ENCODE measurements around the gene LZTR1. TPM values are rescaled to one million over a fixed set of nuclear protein-coding genes. Genes with fewer than 3 reads are reported as not detected.

The LZTR1 gene
- total RNA-seq, 1 experiment from 2014 or later, result 41.0 TPM

DNA sequence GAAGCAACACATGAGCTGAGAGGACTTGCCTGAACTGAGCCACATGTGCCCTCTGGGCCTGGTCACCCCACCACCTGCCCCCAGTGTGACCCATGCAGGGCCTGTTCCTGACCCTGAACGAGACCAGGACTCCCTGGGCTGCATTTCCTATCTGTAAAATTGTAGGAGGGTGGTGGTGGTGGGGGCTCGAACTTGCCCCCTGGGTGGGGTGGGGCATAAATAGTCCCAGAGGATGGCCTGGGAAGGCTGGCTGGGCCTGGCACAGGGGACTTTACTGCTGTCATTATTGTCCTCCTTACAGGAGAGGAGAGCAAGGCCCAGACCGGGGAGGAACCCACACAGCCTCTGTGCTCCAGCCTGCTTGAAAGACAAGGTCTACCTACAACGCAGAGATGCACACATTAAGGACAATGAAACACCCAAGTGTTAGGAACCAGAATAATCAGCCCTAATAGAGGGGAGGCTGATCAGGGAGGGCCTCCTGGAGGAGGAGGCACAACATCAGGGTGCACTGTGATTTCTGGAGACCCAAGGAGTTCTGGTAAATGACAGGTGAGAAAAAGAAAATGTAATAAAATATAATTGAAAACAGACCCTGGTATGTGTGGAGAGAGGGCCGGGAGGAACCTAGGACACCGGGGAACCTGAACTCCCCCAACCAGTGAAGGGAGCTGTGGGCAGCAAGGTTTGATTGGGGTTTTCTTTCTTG lies 17.9 kb upstream of the LZTR1 start:
- DNase-seq (no peak), ATAC-seq (no peak)
- Histone ChIP-seq H3K79me2 (ENCODE audit: low read length) (no peaks in the 10 kb centered on the region), H3K36me3 (ENCODE audit: low read depth, low read length) (no peaks in the 10 kb centered on the region), H3K4me3 (ENCODE audit: low read length) (no peak overlapping the region), H3K9me3 (ENCODE audit: low read length) (no peaks in the 10 kb centered on the region), H3F3A (ENCODE audit: low read length, unreplicated experiment) (no peaks in the 10 kb centered on the region), H4K20me1 (ENCODE audit: low read length) (no peaks in the 10 kb centered on the region), H3K27ac (ENCODE audit: low read length) (no peak overlapping the region), H3K27me3 (ENCODE audit: low read length) (no peaks in the 10 kb centered on the region), H3K9me2 (replicated peaks; ENCODE audit: low read length) (no peaks in the 10 kb centered on the region), H3K4me1 (ENCODE audit: insufficient read depth, low read length) (no peaks in the 10 kb centered on the region), H3K4me2 (ENCODE audit: low read length) (no peak overlapping the region), H3K9ac (ENCODE audit: low read length) (no peak overlapping the region), H2AFZ (ENCODE audit: low read length) (no peak overlapping the region)
- POLR2A ChIA-PET (ENCODE audit: unreplicated experiment), result no interaction called here
- TF ChIP-seq, protein P1, sequence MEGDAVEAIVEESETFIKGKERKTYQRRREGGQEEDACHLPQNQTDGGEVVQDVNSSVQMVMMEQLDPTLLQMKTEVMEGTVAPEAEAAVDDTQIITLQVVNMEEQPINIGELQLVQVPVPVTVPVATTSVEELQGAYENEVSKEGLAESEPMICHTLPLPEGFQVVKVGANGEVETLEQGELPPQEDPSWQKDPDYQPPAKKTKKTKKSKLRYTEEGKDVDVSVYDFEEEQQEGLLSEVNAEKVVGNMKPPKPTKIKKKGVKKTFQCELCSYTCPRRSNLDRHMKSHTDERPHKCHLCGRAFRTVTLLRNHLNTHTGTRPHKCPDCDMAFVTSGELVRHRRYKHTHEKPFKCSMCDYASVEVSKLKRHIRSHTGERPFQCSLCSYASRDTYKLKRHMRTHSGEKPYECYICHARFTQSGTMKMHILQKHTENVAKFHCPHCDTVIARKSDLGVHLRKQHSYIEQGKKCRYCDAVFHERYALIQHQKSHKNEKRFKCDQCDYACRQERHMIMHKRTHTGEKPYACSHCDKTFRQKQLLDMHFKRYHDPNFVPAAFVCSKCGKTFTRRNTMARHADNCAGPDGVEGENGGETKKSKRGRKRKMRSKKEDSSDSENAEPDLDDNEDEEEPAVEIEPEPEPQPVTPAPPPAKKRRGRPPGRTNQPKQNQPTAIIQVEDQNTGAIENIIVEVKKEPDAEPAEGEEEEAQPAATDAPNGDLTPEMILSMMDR (conservative IDR thresholded peaks at IDR 0.05; ENCODE audit: low read depth, low read length), result no peak
- TF ChIP-seq EZH2 (IDR thresholded peaks at IDR 0.05; ENCODE audit: low read length, unreplicated experiment) (no peak), EZH2phosphoT487 (IDR thresholded peaks at IDR 0.05; ENCODE audit: borderline replicate concordance, low read length) (no peak)
- BruUV-seq (replicated peaks), result no TSS peak
- intact Hi-C loops (cut with micrococcal nuclease), result no loop called here
- CTCF ChIA-PET, result interaction anchor here (0.5 kb wide), 1 partner anchor 35 kb away, joined by 3 read pairs; no protein-coding TSS in a partner anchor

DNA sequence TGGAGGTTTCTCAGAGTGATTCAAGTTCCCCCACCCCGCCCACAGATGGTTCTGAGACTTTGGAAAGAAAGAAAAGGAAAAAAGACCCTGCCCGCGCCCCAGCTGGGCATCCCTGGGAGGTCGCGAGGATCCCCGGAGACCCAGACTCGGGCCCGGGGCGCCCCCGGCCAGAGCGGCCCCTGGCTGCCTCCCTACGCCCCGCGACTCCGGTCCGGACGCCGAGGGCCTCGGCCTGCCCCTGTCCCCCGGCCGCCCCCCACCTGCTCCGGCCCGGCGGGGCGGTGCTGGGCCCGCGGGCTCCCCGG lies 17.3 kb upstream of the LZTR1 start:
- H3K4me3 ChIP-seq (ENCODE audit: low read length), result no peak overlapping the region
- POLR2A ChIA-PET (ENCODE audit: unreplicated experiment), result no interaction called here
- CTCF ChIA-PET, result interaction anchor here (0.5 kb wide), 1 partner anchor 36 kb away, joined by 3 read pairs; no protein-coding TSS in a partner anchor

More for the DNA sequence above, 17.3 kb upstream of the LZTR1 start:
- ATAC-seq, result no peak
- Histone ChIP-seq H4K20me1 (ENCODE audit: low read length) (no peaks in the 10 kb centered on the region), H3K4me2 (ENCODE audit: low read length) (no peak overlapping the region), H3K9ac (ENCODE audit: low read length) (no peak overlapping the region), H3K4me1 (ENCODE audit: insufficient read depth, low read length) (no peaks in the 10 kb centered on the region), H3F3A (ENCODE audit: low read length, unreplicated experiment) (no peaks in the 10 kb centered on the region), H3K9me3 (ENCODE audit: low read length) (no peaks in the 10 kb centered on the region), H3K27ac (ENCODE audit: low read length) (no peak overlapping the region), H3K27me3 (ENCODE audit: low read length) (no peaks in the 10 kb centered on the region), H3K36me3 (ENCODE audit: low read depth, low read length) (no peaks in the 10 kb centered on the region), H2AFZ (ENCODE audit: low read length) (no peak overlapping the region), H3K79me2 (ENCODE audit: low read length) (no peaks in the 10 kb centered on the region), H3K9me2 (replicated peaks; ENCODE audit: low read length) (no peaks in the 10 kb centered on the region)
- TF ChIP-seq EZH2phosphoT487 (IDR thresholded peaks at IDR 0.05; ENCODE audit: borderline replicate concordance, low read length) (no peak), EZH2 (IDR thresholded peaks at IDR 0.05; ENCODE audit: low read length, unreplicated experiment) (no peak)
- TF ChIP-seq, protein P1 (conservative IDR thresholded peaks at IDR 0.05; ENCODE audit: low read depth, low read length), result no peak
- no peak for DNase-seq
- intact Hi-C loops (cut with micrococcal nuclease), result no loop called here
- BruUV-seq (replicated peaks), result no TSS peak

Data from PC-3 (cell line).